ENCODE results near the gene NLRP14.

Gene NLRP14

GRCh38 chr11:7020183-7020917 lies at the start of gene NLRP14, which contains the start of gene ZNF214:
TSS of gene NLRP14 (plus strand) at chr11:7020479. CDS start at chr11:7038587, 18,108 bp downstream.
TSS of gene ZNF214 (minus strand) at chr11:7020346. CDS start at chr11:7002835, 17,511 bp downstream.
- Histone ChIP-seq H3K36me3 (ENCODE audit: control insufficient read depth in 2 of 2, insufficient read depth in 1 of 2, low read length in 2 of 2) (no peaks in the 10 kb centered on the region), H3K9me3 (ENCODE audit: control insufficient read depth, insufficient read depth, low read depth, low read length) (no peaks in the 10 kb centered on the region), H3K27ac (ENCODE audit: extremely low read depth, low read depth, low read length) (no peak within 1 kb of the TSS), H3K4me3 (ENCODE audit: low read depth, low read length) (peak within 1 kb of the TSS; percentile 70), H3K4me1 (ENCODE audit: control insufficient read depth, insufficient read depth, low read length) (no peaks in the 10 kb centered on the region)
- ChIA-PET CTCF (interaction anchor here (0.6 to 1.2 kb wide), 3 partner anchors 27 to 292 kb away, joined by 3 to 4 read pairs (median 3); no protein-coding TSS in a partner anchor), POLR2A (interaction anchor here (0.6 kb wide), 2 partner anchors 9 to 562 kb away, joined by 3 to 5 read pairs; no protein-coding TSS in a partner anchor)
- TF ChIP-seq MZF1 (tag by site-specific recombination; IDR thresholded peaks at IDR 0.05; ENCODE audit: borderline replicate concordance) (no peak), ZSCAN30 (tag by site-specific recombination; IDR thresholded peaks at IDR 0.05) (0 out of 2 replicates have a peak, but pooled peaks have one; percentile 0), ZNF626 (tag by site-specific recombination; IDR thresholded peaks at IDR 0.05) (no peak), IKZF3 (tag by site-specific recombination; IDR thresholded peaks at IDR 0.05) (peak; percentile 94), ZNF473 (tag by site-specific recombination; IDR thresholded peaks at IDR 0.05) (no peak), ZNF341 (tag by site-specific recombination; IDR thresholded peaks at IDR 0.05; ENCODE audit: low read depth) (0 out of 2 replicates have a peak, but pooled peaks have one; percentile 23), ZNF600 (tag by site-specific recombination; IDR thresholded peaks at IDR 0.05) (peak; percentile 82), ZNF623 (tag by site-specific recombination; IDR thresholded peaks at IDR 0.05) (0 out of 2 replicates have a peak, but pooled peaks have one; percentile 26), ZNF391 (tag by site-specific recombination; IDR thresholded peaks at IDR 0.05; ENCODE audit: borderline replicate concordance, low read depth) (no peak), ZNF830 (tag by site-specific recombination; IDR thresholded peaks at IDR 0.05; ENCODE audit: low read depth) (no peak), SP7 (tag by site-specific recombination; IDR thresholded peaks at IDR 0.05) (peak; percentile 47; the same call in 1 of the 2 replicates), ZNF777 (tag by site-specific recombination; IDR thresholded peaks at IDR 0.05; ENCODE audit: borderline replicate concordance) (no peak; the same call in 1 of the 2 replicates), PBX3 (CRISPR knock-in tag; IDR thresholded peaks at IDR 0.05) (no peak), KLF1 (tag by site-specific recombination; IDR thresholded peaks at IDR 0.05) (peak; percentile 40; the same call in 1 of the 2 replicates), SETDB1 (IDR thresholded peaks at IDR 0.05; ENCODE audit: insufficient read length, low read length) (no peak), HIC1 (tag by site-specific recombination; IDR thresholded peaks at IDR 0.05) (peak; percentile 37; the same call in 1 of the 2 replicates), ZSCAN18 (tag by site-specific recombination; IDR thresholded peaks at IDR 0.05) (no peak), ZNF184 (tag by site-specific recombination; IDR thresholded peaks at IDR 0.05) (no peak), KLF9 (tag by site-specific recombination; IDR thresholded peaks at IDR 0.05; ENCODE audit: low read depth) (peak; percentile 70), ZBTB11 (tag by site-specific recombination; conservative IDR thresholded peaks at IDR 0.05; ENCODE audit: low read depth) (0 out of 2 replicates have a peak, but pooled peaks have one; percentile 36), ZNF23 (tag by site-specific recombination; IDR thresholded peaks at IDR 0.05; ENCODE audit: borderline replicate concordance) (no peak), ZFHX2 (tag by site-specific recombination; conservative IDR thresholded peaks at IDR 0.05) (peak; percentile 60), ZBTB8A (tag by site-specific recombination; IDR thresholded peaks at IDR 0.05) (0 out of 2 replicates have a peak, but pooled peaks have one; percentile 26), ZNF677 (tag by site-specific recombination; IDR thresholded peaks at IDR 0.05) (no peak), EGR2 (tag by site-specific recombination; IDR thresholded peaks at IDR 0.05; ENCODE audit: low read depth) (0 out of 2 replicates have a peak, but pooled peaks have one; percentile 15), ZNF335 (tag by site-specific recombination; conservative IDR thresholded peaks at IDR 0.05) (peak; percentile 78), ZBTB17 (tag by site-specific recombination; IDR thresholded peaks at IDR 0.05) (peak; percentile 31; the same call in 1 of the 2 replicates), ZSCAN23 (tag by site-specific recombination; IDR thresholded peaks at IDR 0.05) (no peak), KLF10 (tag by site-specific recombination; IDR thresholded peaks at IDR 0.05) (peak; percentile 74; the same call in 1 of the 2 replicates), ZBTB20 (tag by site-specific recombination; IDR thresholded peaks at IDR 0.05) (peak; percentile 94)

Measured in HEK293 (cell line).